Activated CD4-positive, alpha-beta T cell treated with anti-CD3 and anti-CD28 coated beads for 24 hours (primary cell): ENCODE measurements around the gene RFTN1.
"Not testable (repeated sequence)": the region's sequence is repeated elsewhere in the genome, so short reads cannot be mapped to it uniquely, and the experiment has no call there.

ENCODE experiments used
- DNase-seq, 2 donors: peaks; one replicate each; pipeline ENCODE4 v3.0.0-alpha.2; 2020; ENCODE audit warnings: low read depth in 2 of 2

Gene RFTN1

GRCh38 chr3:16330351-16330750 is 183.1 kb downstream of the RFTN1 start:
- no peak for DNase-seq

DNA sequence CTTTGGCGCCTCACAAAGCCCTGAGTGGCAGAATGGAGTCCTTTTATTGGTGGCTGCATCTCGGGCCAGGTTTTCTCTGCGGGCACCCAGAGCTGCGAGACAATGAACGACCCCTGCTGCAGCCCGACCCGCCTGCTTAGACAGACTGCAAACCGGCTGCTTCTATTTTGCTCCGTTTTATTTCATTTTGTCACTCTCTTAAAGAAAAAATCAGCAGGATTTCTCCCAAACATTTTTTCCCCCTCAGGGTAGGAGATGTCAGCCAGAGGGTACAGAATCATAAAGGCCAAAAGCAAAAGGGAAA is 183.7 kb downstream of the RFTN1 start:
- DNase-seq, result no peak

DNA sequence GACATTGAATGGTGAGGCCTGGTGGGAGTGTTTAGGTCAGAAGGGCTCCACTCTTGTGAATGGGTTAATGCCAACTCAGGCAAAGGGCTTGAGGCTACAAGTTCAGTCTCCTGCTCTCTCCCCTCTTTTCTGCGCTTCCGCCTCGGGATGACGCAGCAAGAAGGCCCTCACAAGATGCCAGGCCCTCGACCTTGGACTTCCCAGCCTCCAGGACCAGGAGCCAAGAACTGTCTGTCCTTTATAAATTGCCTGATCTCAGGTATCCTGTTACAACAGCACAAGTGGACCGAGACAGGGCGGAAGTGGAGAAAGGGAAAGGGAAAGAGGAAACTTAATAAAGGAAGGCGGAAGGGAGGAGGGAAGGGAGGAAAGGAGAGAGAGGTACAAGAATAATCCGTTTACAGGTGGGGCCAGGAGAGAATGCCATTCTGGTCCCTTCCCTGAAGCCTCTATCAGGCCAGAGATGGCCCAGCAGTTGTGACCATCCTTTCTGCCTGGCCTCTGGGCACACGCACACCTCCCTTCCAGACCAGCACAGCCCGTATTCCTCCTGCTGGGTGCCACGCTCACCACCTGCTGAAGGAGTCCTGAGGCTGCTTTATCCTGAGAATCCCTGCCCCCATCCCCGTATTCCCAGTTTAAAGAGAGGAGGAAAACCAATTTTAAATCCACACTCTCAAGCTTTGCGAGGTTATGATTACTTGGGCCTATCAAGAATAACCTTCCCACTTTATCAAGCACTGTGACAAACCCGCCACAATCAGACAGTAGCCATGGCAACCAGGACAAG is 184.3 kb downstream of the RFTN1 start:
- no peak for DNase-seq

GRCh38 chr3:16328124-16328523 is 185.4 kb downstream of the RFTN1 start:
- DNase-seq, result no peak

- no peak for DNase-seq
These were observed 186.7 kb downstream of the RFTN1 start for GRCh38 chr3:16326724-16327349.

GRCh38 chr3:16325850-16326249 is 187.6 kb downstream of the RFTN1 start:
- no peak for DNase-seq

GRCh38 chr3:16323737-16324136 is 189.8 kb downstream of the RFTN1 start:
- DNase-seq, result no peak

- no peak for DNase-seq
These were observed 191.3 kb downstream of the RFTN1 start for GRCh38 chr3:16322189-16322588.

DNA sequence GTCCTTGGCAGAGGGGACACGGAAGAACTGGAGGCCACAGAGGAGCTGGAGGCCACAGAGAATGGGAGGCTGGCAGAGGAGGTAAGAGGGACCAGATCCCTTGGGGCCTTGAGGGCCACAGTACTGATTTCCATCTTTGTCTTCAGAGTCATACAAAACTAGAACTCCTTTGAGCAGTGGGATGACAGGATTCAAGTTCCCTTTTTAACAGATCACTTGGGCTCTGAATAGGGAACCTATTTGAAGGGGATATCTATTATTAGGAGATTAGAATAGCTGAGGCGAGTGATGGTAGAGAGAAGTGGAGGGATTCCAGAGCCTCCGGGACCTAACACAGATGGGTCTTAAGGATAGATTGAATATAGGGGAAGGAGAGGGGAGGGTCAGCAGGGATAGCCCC is 192.8 kb downstream of the RFTN1 start:
- DNase-seq, result no peak

DNA sequence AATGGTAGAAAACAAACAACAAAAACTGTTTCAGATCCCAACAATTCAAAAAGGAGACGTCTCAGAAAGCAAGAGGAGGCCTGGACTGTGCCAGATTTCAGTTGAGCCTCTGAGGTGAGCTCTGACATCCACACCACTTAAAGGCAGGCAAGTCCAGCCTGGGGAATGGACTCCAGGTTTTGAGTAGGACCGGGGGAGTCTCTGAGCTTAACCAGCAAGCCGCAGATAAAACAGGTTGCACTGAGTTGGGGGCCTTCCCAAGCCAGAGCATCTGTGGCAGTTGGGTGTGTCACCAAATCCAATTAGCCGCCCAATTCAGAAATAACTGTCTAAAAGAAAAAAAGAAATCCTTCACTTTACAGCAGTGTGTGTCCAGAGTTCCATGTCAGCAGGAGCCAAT is 193.8 kb downstream of the RFTN1 start:
- DNase-seq, result no peak

- DNase-seq, result peak; percentile 75 to 80
These were observed 194.2 kb downstream of the RFTN1 start for GRCh38 chr3:16319307-16319706.

GRCh38 chr3:16318176-16318575 is 195.3 kb downstream of the RFTN1 start:
- no peak for DNase-seq

DNA sequence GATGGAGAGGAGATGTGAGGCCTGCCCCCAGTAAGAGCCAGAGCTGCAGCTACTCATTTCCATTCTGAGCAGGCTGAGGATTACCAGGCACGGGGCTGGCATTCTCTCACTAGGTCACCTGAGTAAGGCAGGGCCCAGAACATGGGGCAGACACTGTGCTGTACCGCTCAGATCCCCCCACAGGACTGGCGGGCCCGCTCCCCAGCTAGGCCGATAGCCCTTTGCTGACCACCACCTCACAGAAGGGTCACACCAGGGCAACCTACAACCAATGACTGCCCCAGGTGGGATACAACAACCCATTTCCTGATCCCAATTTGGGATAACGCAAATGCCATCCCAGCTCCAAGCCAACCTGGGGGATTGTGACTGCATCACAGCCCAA is 195.9 kb downstream of the RFTN1 start:
- DNase-seq, result no peak

GRCh38 chr3:16316847-16317560 is 196.5 kb downstream of the RFTN1 start:
- no peak for DNase-seq

- DNase-seq, result no peak
These were observed 197.1 kb downstream of the RFTN1 start for GRCh38 chr3:16316396-16316795.

GRCh38 chr3:16315623-16316022 is 197.9 kb downstream of the RFTN1 start:
- DNase-seq, result no peak

DNA sequence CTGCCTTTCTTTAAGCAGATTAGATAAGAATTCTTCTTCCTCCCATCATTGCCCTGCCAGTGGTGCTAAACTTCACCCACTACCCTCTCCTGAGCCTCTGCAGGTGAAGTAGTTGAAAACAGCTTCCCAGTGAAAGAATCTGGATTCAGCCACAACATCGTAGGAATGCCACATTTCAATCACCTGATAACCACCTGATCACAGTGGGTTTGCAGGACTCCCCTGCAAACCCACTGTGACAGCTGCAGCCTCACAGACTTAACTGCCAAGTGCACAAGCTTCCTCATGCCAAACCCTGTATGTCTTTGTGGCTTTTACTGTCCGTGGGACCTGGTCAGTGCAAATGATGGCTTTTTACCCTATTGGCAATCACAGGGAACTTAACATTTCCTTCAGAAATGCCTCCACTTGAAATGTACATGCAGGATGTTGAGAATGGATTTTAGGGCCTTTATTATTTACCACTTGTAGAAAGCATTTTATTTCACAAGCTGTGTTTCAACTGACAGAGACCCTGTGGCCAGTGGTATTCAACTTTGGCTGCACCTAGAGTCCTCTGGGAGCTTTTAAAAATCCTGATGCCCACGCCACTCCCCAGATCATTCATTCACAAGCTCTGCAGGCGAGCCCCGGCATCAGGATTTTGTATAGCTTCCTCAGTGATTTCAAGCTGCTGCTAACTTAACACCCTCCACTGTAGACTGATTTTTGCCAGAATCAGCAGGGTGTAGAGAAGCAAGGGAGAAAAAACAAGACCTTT is 199.4 kb downstream of the RFTN1 start:
- DNase-seq, result no peak

GRCh38 chr3:16311960-16312451 is 201.5 kb downstream of the RFTN1 start:
- no peak for DNase-seq

DNA sequence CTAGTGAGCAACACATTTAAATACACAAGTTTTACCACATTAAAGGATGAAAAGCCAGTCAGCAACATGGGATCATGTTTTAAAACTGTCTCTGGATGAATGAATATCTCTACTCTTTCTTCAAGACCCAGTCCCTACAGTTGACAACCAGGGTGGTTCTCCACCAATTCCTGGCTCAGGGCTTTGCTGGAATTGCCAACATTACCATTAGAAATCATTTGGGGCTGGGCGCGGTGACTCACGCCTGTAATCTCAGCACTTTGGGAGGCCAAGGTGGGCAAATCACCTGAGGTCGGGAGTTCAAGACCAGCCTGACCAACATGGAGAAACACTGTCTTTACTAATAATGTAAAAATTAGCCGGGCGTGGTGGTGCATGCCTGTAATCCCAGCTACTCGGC is 203.0 kb downstream of the RFTN1 start:
- not testable (repeated sequence) for DNase-seq

DNA sequence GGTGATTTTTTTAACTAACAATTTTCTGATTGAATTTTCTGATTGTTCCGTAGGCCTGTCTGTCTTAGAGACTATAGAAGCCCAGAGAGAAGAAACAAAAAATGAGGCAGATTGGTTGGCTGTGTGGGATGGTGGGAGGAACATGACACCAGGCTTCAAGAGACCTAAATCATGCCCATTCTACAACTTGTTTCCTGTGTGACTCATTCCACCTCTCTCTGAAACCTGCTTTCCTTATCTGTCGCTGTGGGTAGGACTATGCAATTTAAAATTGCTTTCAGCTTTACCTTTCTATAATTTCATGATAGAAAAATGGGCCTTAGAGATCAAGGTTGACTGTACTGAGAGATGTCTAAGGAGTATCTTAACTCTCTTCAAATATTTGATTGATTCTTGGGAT is 203.9 kb downstream of the RFTN1 start:
- peak in 1 of 2 donors; percentile 37 for DNase-seq

DNA sequence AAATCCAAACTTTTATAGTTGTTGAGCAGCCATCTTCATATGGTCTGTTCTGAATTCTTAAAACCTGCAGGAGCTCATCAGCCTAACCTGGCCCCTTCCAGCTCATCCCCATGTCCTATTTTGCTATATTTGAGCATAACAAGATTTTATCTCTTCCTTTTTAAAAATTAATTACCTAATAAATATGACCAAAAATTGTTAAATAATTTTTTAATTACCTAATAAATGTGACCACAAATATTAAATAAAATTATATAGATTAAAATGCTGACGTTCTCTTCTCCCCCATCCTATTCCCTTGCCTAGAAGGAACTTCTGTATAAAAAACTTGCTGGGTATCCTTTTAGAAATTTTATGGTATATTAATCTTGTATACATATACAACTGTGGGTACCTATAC is 204.8 kb downstream of the RFTN1 start:
- no peak for DNase-seq

GRCh38 chr3:16307832-16308531 is 205.5 kb downstream of the RFTN1 start:
- DNase-seq, result no peak
